Heart right ventricle (tissue), 16 donors: ENCODE measurements around the gene AATF. TPM values are rescaled to one million over a fixed set of nuclear protein-coding genes. Genes with fewer than 3 reads are reported as not detected.

ENCODE experiments used
- ATAC-seq, 8 donors: fragments of 200-7000 bp; cut with Tn5 transposase; one replicate each; pipeline ENCODE4 v1.9.1; 2020; ENCODE audit warnings: mild to moderate bottlenecking in 8 of 8, moderate library complexity in 8 of 8, moderate number of reproducible peaks in 1 of 8
- DNase-seq, 2 donors: peaks; one replicate each; pipeline ENCODE4 v3.0.0-alpha.2; 2020
- H3K27ac ChIP-seq, 10 donors: fragments of 200-600 bp; sonication (generic) in 2 of 10; one replicate each; pipeline versions ENCODE4 v1.5.0 to v1.8.0; 2020 to 2022; ENCODE audit warnings: mild to moderate bottlenecking in 3 of 10
- H3K27me3 ChIP-seq, 7 donors: fragments of 200-600 bp; one replicate each; pipeline ENCODE4 v1.8.0; 2021 to 2022; ENCODE audit warnings: mild to moderate bottlenecking in 2 of 7
- H3K36me3 ChIP-seq, 9 donors: fragments of 200-600 bp; sonication (generic) in 1 of 9; one replicate each; pipeline versions ENCODE4 v1.5.0 to v1.8.0; 2020 to 2022; ENCODE audit warnings: mild to moderate bottlenecking in 2 of 9
- H3K4me1 ChIP-seq, 9 donors: fragments of 200-600 bp; sonication (generic) in 1 of 9; one replicate each; pipeline versions ENCODE4 v1.5.0 to v1.8.0; 2020 to 2022; ENCODE audit warnings: mild to moderate bottlenecking in 4 of 9
- H3K4me3 ChIP-seq, 10 donors: fragments of 200-600 bp; sonication (generic) in 2 of 10; one replicate each; pipeline versions ENCODE4 v1.5.0 to v1.8.0; 2020 to 2022; ENCODE audit warnings: mild to moderate bottlenecking in 7 of 10, moderate library complexity in 2 of 10
- H3K9me3 ChIP-seq, 11 donors: fragments of 200-600 bp in 10 of 11; sonication (generic) in 2 of 11; one replicate each; pipeline versions ENCODE4 v1.5.0 to v1.8.0; 2013 to 2022; ENCODE audit warnings: mild to moderate bottlenecking in 2 of 11, control low read depth in 1 of 11, moderate library complexity in 1 of 11
- WGBS, 2 donors: extraction: QIAGEN DNeasy Blood & Tissue Kit; methylation state at CpG; one replicate each; pipeline ENCODE4 v1.1.7; 2013; ENCODE audit warnings: inconsistent platforms in 1 of 2; 5-methylcytosine and 5-hydroxymethylcytosine counted together
- intact Hi-C, 10 donors: fragments of 100-400 bp; cut with DNase I; formaldehyde crosslinking; loops; one replicate each; pipeline versions ENCODE4 v1.11.1 to v1.14.2; 2022
- polyA plus RNA-seq, 2 donors: library from polyadenylated mRNA; stranded (reverse); fragments of 200-250 nt; gene quantifications; one replicate each; pipeline ENCODE4 v1.2.3, GENCODE V29; 2013
- total RNA-seq, 10 donors: library from RNA; stranded (reverse); fragmentation: NEBNext Ultra II Directional in 3 of 10; extraction: Animal tissue kit (Norgen Biotek cat#: 25700) in 3 of 10; gene quantifications; one replicate each; pipeline versions ENCODE4 v1.2.1 to v1.2.4, GENCODE V29; 2021 to 2023
- TF ChIP-seq, protein P1 (sequence below), 9 donors: fragments of 200-600 bp; sonication (generic) in 2 of 9; IDR thresholded peaks; one replicate each; pipeline versions ENCODE4 v1.5.0 to v1.8.0; 2021 to 2022; ENCODE audit warnings: antibody characterized with exemption in 9 of 9, mild to moderate bottlenecking in 5 of 9, moderate library complexity in 1 of 9
- donor health status: Arrhythmogenic right ventricular cardiomyopathy.
- donor health status: ischemic (EF 13 %, LVEDD 7.1; RV severe dilation, severe dysfunction).
- donor health status: healthy with polysubstance abuse.
- donor health status: DM: no; HTN: yes; CAD: no.
- donor health status: DM: no; HTN: no; CAD: no.
- donor health status: ischemic (EF 25% LVEDD 6.9; RV normal size, moderate dysfunction).
- donor health status: ischemic (EF 25% LVEDD 5.7; RV mildly dilated, moderate dysfunction).
- donor health status: healthy.
- donor health status: DM: yes; HTN: yes; CAD: no.
- donor health status: Ischemic cardiomyopathy.
- donor health status: ischemic (EF 35%, LVEDD 5.7; RV mildly dilated, moderate dysfunction).
- donor health status: nonischemic (EF 11% LVEDD 7.7; RV severe dilation, severe dysfunction).
- donor health status: DM: yes; HTN: yes; CAD: no.
- donor health status: PGD.
- donor health status: ischemic (EF 29% LVEDD 5.4; RV normal size, mild dysfunction).
- donor health status: nonischemic (EF 23%, LVEDD 6.1; RV moderate dilation, normal function).

Gene AATF
- total and polyA plus RNA-seq, 12 donors, result 19.9 to 35.5 (median 26.0) TPM

DNA sequence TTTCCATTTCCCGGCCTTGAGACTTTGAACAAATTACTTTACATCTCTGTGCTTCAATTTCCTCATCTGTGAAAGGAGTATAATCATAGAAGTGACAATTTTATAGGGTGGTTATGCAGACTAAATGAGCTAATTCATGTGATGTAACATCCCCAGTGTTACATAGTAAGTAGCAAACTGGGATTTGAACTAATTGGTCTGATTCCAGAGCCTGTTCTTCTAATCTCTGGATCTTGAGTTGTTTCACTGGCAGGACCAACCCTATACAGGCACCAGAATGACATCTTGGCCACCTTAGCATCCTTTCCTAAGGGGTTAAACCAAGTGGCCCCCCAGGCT is 77.7 kb downstream of the AATF start:
- no peaks in the 10 kb centered on the region for H3K27me3 ChIP-seq
- H3K9me3 ChIP-seq, result no peaks in the 10 kb centered on the region
- TF ChIP-seq, protein P1, sequence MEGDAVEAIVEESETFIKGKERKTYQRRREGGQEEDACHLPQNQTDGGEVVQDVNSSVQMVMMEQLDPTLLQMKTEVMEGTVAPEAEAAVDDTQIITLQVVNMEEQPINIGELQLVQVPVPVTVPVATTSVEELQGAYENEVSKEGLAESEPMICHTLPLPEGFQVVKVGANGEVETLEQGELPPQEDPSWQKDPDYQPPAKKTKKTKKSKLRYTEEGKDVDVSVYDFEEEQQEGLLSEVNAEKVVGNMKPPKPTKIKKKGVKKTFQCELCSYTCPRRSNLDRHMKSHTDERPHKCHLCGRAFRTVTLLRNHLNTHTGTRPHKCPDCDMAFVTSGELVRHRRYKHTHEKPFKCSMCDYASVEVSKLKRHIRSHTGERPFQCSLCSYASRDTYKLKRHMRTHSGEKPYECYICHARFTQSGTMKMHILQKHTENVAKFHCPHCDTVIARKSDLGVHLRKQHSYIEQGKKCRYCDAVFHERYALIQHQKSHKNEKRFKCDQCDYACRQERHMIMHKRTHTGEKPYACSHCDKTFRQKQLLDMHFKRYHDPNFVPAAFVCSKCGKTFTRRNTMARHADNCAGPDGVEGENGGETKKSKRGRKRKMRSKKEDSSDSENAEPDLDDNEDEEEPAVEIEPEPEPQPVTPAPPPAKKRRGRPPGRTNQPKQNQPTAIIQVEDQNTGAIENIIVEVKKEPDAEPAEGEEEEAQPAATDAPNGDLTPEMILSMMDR (IDR thresholded peaks at IDR 0.05), result no peak
- no peak overlapping the region for H3K4me3 ChIP-seq
- ATAC-seq, result no peak
- H3K27ac ChIP-seq, result no peak overlapping the region
- H3K4me1 ChIP-seq, result peaks cover 0 to 10% (median 0%) of the 10 kb centered on the region in 9 donors
- DNase-seq, result no peak
- H3K36me3 ChIP-seq, result peaks cover 0 to 61% (median 3%) of the 10 kb centered on the region in 9 donors
- WGBS, 2 donors, result 90 to 100% methylated on average over 1 of the region's 1 CpG
- intact Hi-C loops, result no loop called here

DNA sequence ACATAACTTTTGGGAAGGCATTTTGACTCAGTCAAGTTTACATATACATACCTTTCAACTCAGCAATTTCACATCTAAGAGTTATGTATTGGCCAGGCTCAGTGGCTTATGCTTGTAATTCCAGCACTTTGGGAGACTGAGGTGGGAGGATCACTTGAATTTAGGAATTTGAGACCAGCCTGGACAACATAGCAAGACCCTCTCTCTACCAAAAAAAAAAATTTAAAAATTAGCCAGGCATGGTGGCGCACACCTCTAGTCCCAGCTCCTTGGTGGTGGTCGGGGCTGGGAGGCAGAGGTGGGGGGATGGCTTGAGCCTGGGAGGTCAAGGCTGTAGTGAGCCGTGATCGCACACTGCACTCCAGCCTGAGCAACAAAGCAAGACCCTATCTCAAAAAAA is 79.3 kb downstream of the AATF start:
- no peaks in the 10 kb centered on the region for H3K27me3 ChIP-seq
- no peak overlapping the region for H3K4me3 ChIP-seq
- WGBS, 2 donors, result 85 to 97% methylated on average over 4 of the region's 4 CpGs
- H3K27ac ChIP-seq, result no peak overlapping the region
- peaks cover 0 to 10% (median 0%) of the 10 kb centered on the region in 9 donors for H3K4me1 ChIP-seq
- peaks cover 0 to 62% (median 13%) of the 10 kb centered on the region in 9 donors for H3K36me3 ChIP-seq
- DNase-seq (no peak), ATAC-seq (no peak)
- H3K9me3 ChIP-seq, result peaks cover 0 to 7% (median 0%) of the 10 kb centered on the region in 11 donors
- TF ChIP-seq, protein P1 (IDR thresholded peaks at IDR 0.05), result no peak
- intact Hi-C loops, result no loop called here

DNA sequence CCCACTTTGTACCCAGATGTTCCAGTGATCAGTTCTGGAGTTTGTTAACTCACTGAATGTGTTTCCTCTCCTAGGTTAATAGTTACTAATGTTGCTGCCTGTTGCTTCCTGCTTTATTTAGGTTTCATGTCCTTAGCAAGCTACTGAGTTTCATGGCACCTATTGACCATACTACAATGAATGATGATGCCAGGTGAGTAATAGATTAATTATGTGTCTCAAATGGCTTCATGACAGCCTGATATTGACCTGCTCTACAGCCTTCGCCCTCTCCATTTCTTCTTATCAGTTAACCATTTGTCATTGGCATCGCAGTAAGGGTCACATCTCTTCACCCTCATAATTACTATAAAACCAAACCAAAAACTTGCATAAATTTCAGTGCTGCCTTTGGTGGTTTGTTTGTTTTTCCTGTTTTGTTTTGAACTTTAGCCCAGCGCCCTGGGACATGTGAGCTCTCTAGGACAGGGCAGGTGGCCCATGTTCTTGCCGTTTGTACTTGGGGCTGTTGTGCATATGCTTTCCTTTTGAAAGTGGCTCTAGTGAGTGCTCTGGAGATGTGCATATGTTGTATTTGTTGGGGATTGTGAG is 82.8 kb downstream of the AATF start:
- Histone ChIP-seq H3K27ac (no peak overlapping the region), H3K27me3 (no peaks in the 10 kb centered on the region), H3K4me1 (no peaks in the 10 kb centered on the region), H3K9me3 (peaks cover 0 to 7% (median 0%) of the 10 kb centered on the region in 11 donors), H3K4me3 (no peak overlapping the region), H3K36me3 (peaks cover 0 to 50% (median 13%) of the 10 kb centered on the region in 9 donors)
- WGBS, 2 donors, result 98 to 99% methylated on average over 4 of the region's 4 CpGs
- ATAC-seq, result no peak
- no peak for DNase-seq
- TF ChIP-seq, protein P1 (IDR thresholded peaks at IDR 0.05), result no peak
- intact Hi-C loops, result loop anchor here in 1 of 10 donors (10.0 kb wide), 1 partner anchor 57 kb away; no protein-coding TSS in a partner anchor

DNA sequence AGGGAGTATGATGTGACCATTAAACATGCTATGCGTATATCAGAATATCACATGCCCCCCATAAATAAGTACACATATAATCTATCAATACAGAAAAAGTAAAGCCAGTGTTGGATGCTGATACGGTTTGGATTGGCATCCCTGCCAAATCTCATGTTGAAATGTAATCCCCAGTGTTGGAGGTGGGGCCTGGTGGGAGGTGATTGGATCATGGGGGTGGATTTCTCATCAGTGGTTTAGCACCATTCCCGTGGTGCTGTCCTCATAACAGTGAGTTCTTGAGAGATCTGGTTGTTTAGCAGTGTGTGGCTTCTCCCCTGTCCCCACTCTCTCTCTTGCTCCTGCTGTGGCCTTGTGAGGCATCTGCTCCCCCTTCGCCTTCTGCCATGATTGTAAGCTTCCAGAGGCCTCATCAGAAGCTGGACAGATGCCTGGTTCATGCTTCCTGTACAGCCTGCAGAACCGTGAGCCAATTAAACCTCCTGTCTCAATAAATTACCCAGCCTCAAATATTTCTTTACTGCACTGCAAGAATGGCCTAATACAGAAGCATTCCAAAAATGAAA is 88.9 kb downstream of the AATF start:
- TF ChIP-seq, protein P1 (IDR thresholded peaks at IDR 0.05), result no peak
- Histone ChIP-seq H3K36me3 (peaks cover 0 to 43% (median 6%) of the 10 kb centered on the region in 9 donors), H3K4me3 (no peak overlapping the region), H3K27ac (no peak overlapping the region), H3K4me1 (no peaks in the 10 kb centered on the region), H3K27me3 (no peaks in the 10 kb centered on the region), H3K9me3 (no peaks in the 10 kb centered on the region)
- intact Hi-C loops, result loop anchor here in 1 of 10 donors (10.0 kb wide), 1 partner anchor 63 kb away; no protein-coding TSS in a partner anchor
- no peak for DNase-seq
- ATAC-seq, result no peak
- 89 to 91% methylated on average over 5 of the region's 5 CpGs for whole genome bisulfite sequencing, 2 donors
